ENCODE measurements around the gene CDC73.
"Not testable (repeated sequence)": the region's sequence is repeated elsewhere in the genome, so short reads cannot be mapped to it uniquely, and the experiment has no call there.

The CDC73 gene

GRCh38 chr1:193264313-193265065 lies 142.7 kb downstream of the CDC73 start:
- in situ Hi-C loops (cut with MboI; ENCODE audit: low pct_unique_long_range_greater_than_20kb, low sequenced_read_pairs): no loop called here
- DNase-seq: no peak

GRCh38 chr1:193265716-193266115 lies 143.9 kb downstream of the CDC73 start:
- no peak for DNase-seq
- in situ Hi-C loops (cut with MboI; ENCODE audit: low pct_unique_long_range_greater_than_20kb, low sequenced_read_pairs): no loop called here

- DNase-seq; in situ Hi-C loops (cut with MboI; ENCODE audit: low pct_unique_long_range_greater_than_20kb, low sequenced_read_pairs): not testable (repeated sequence)
Observed at GRCh38 chr1:193266794-193267193, 145.0 kb downstream of the CDC73 start.

- in situ Hi-C loops (cut with MboI; ENCODE audit: low pct_unique_long_range_greater_than_20kb, low sequenced_read_pairs): no loop called here
- no peak for DNase-seq
Observed at GRCh38 chr1:193270996-193271395, 149.2 kb downstream of the CDC73 start.

GRCh38 chr1:193275773-193276172 lies 153.9 kb downstream of the CDC73 start:
- no peak for DNase-seq
- in situ Hi-C loops (cut with MboI; ENCODE audit: low pct_unique_long_range_greater_than_20kb, low sequenced_read_pairs): no loop called here

- no peak for DNase-seq
- in situ Hi-C loops (cut with MboI; ENCODE audit: low pct_unique_long_range_greater_than_20kb, low sequenced_read_pairs): no loop called here
Observed at GRCh38 chr1:193278968-193279367, 157.1 kb downstream of the CDC73 start.

GRCh38 chr1:193281894-193282293 lies 160.1 kb downstream of the CDC73 start:
- DNase-seq: no peak
- in situ Hi-C loops (cut with MboI; ENCODE audit: low pct_unique_long_range_greater_than_20kb, low sequenced_read_pairs): no loop called here

- DNase-seq: no peak
- in situ Hi-C loops (cut with MboI; ENCODE audit: low pct_unique_long_range_greater_than_20kb, low sequenced_read_pairs): no loop called here
Observed at GRCh38 chr1:193283016-193283415, 161.2 kb downstream of the CDC73 start.

- no peak for DNase-seq
- in situ Hi-C loops (cut with MboI; ENCODE audit: low pct_unique_long_range_greater_than_20kb, low sequenced_read_pairs): no loop called here
Observed at GRCh38 chr1:193284219-193284618, 162.4 kb downstream of the CDC73 start.

- in situ Hi-C loops (cut with MboI; ENCODE audit: low pct_unique_long_range_greater_than_20kb, low sequenced_read_pairs): no loop called here
- no peak for DNase-seq
Observed at GRCh38 chr1:193285641-193286040, 163.8 kb downstream of the CDC73 start.

GRCh38 chr1:193288548-193289080 lies 166.8 kb downstream of the CDC73 start:
- DNase-seq; in situ Hi-C loops (cut with MboI; ENCODE audit: low pct_unique_long_range_greater_than_20kb, low sequenced_read_pairs): not testable (repeated sequence)

GRCh38 chr1:193293726-193294125 lies 171.9 kb downstream of the CDC73 start:
- no peak for DNase-seq
- in situ Hi-C loops (cut with MboI; ENCODE audit: low pct_unique_long_range_greater_than_20kb, low sequenced_read_pairs): no loop called here

GRCh38 chr1:193299038-193299437 lies 177.2 kb downstream of the CDC73 start:
- in situ Hi-C loops (cut with MboI; ENCODE audit: low pct_unique_long_range_greater_than_20kb, low sequenced_read_pairs): no loop called here
- no peak for DNase-seq

- in situ Hi-C loops (cut with MboI; ENCODE audit: low pct_unique_long_range_greater_than_20kb, low sequenced_read_pairs): no loop called here
- no peak for DNase-seq
Observed at GRCh38 chr1:193301746-193302145, 179.9 kb downstream of the CDC73 start.

GRCh38 chr1:193303849-193304248 lies 182.0 kb downstream of the CDC73 start:
- in situ Hi-C loops (cut with MboI; ENCODE audit: low pct_unique_long_range_greater_than_20kb, low sequenced_read_pairs): no loop called here
- no peak for DNase-seq
